HepG2 (cell line): ENCODE measurements around the gene KCNH6. TPM values are rescaled to one million over a fixed set of nuclear protein-coding genes. Genes with fewer than 3 reads are reported as not detected.

Experiments used
- ATAC-seq: fragments of 200-7000 bp; cut with Tn5 transposase; 3 replicates; pipeline ENCODE4 v1.9.1; 2020; ENCODE audit warnings: mild to moderate bottlenecking, moderate library complexity
- BruUV-seq: library from RNA; stranded (reverse); fragments of 400-500 nt; replicated peaks from 2 replicates; lab custom pipeline; 2021; lab: Mats Ljungman, UMichigan
- CTCF ChIA-PET: fragments of 300-600 bp; formaldehyde crosslinking; extraction: SDS; loops from one replicate; lab custom pipeline; 2021; ENCODE audit warnings: low total read pairs, inconsistent platforms, low intra/inter-chr PET ratio; lab: Yijun Ruan, JAX
- POLR2A ChIA-PET: fragments of 350-600 bp; sonication (Branson Sonifier 250); formaldehyde crosslinking; loops from one replicate; lab custom pipeline; 2020; ENCODE audit warnings: antibody characterized with exemption, inconsistent platforms; lab: Yijun Ruan, JAX
- DNase-seq: peaks from one replicate; pipeline ENCODE4 v3.0.0-alpha.2; 2015; ENCODE audit warnings: low spot score
- FAIRE-seq: peaks from 3 replicates; lab custom pipeline; 2011; peaks lifted over from hg19 to GRCh38; lab: Jason Lieb, UNC
- H2AFZ ChIP-seq: one replicate; pipeline ENCODE4 v1.6.1; 2011; ENCODE audit warnings: low read length, inconsistent platforms
- H3K27ac ChIP-seq: fragments of 300-600 bp; 3 replicates; pipeline ENCODE4 v1.8.0; 2011; ENCODE audit warnings: mixed run types, mild to moderate bottlenecking, mixed read lengths, low read length, inconsistent platforms; ENCODE audit not compliant: insufficient read depth; ENCODE audit errors: extremely low read length
- H3K27me3 ChIP-seq, 2 experiments: fragments of 200-600 bp in 1 of 2; 2 replicates in 1 of 2; 3 replicates in 1 of 2; pipeline versions ENCODE4 v1.6.0 to v1.8.0; 2011; ENCODE audit warnings: low read length in 2 of 2, mild to moderate bottlenecking in 2 of 2, moderate library complexity in 2 of 2, inconsistent platforms in 1 of 2; ENCODE audit not compliant: insufficient read depth in 2 of 2, control insufficient read depth in 1 of 2
- H3K36me3 ChIP-seq, 2 experiments: fragments of 200-600 bp in 1 of 2; replicated peaks in 1 of 2; 2 replicates in 1 of 2; 3 replicates in 1 of 2; pipeline versions ENCODE4 v1.5.1 to v1.8.0; 2011; ENCODE audit warnings: low read length in 2 of 2, inconsistent platforms in 1 of 2; ENCODE audit not compliant: insufficient read depth in 2 of 2, control insufficient read depth in 1 of 2
- H3K4me1 ChIP-seq: 2 replicates; pipeline ENCODE4 v1.5.1; 2012; ENCODE audit warnings: low read length, inconsistent platforms; ENCODE audit not compliant: insufficient read depth
- H3K4me2 ChIP-seq: 2 replicates; pipeline ENCODE4 v1.6.0; 2011; ENCODE audit warnings: low read depth, low read length, inconsistent platforms
- H3K4me3 ChIP-seq, 3 experiments: fragments of 200-600 bp in 1 of 3; sonication (generic), shearing (Covaris generic) in 1 of 3; replicated peaks in 1 of 3; 2 replicates each; pipeline ENCODE4 v1.5.1; 2011 to 2016; ENCODE audit warnings: low read length in 3 of 3, inconsistent platforms in 2 of 3, low read depth in 2 of 3, mild to moderate bottlenecking in 2 of 3, control low read depth in 1 of 3, mixed read lengths in 1 of 3; ENCODE audit not compliant: insufficient read depth in 1 of 3
- H3K79me2 ChIP-seq: one replicate; pipeline ENCODE4 v1.6.1; 2011; ENCODE audit warnings: low read length, inconsistent platforms; ENCODE audit not compliant: insufficient read depth
- H3K9ac ChIP-seq: 2 replicates; pipeline ENCODE4 v1.6.0; 2011; ENCODE audit warnings: mild to moderate bottlenecking, low read depth, low read length, inconsistent platforms; ENCODE audit not compliant: insufficient read depth
- H3K9me3 ChIP-seq: 2 replicates; pipeline ENCODE4 v1.5.1; 2012; ENCODE audit warnings: mild to moderate bottlenecking, low read length
- H4K20me1 ChIP-seq: 2 replicates; pipeline ENCODE4 v1.6.0; 2011; ENCODE audit warnings: inconsistent platforms, mild to moderate bottlenecking, low read length, moderate library complexity; ENCODE audit not compliant: insufficient read depth
- FOSL2 ChIP-seq: sonication (generic); formaldehyde crosslinking; IDR thresholded peaks from 2 replicates; pipeline ENCODE4 v1.4.0; 2020; ENCODE audit warnings: missing genetic modification reagents
- PRDM15 ChIP-seq: sonication (generic); formaldehyde crosslinking; IDR thresholded peaks from 2 replicates; pipeline ENCODE4 v1.4.0; 2020; ENCODE audit warnings: missing genetic modification reagents
- SATB2 ChIP-seq: sonication (generic); formaldehyde crosslinking; IDR thresholded peaks from 2 replicates; pipeline ENCODE4 v1.5.0; 2020; ENCODE audit warnings: missing genetic modification reagents
- WGBS: methylation state at CpG from one replicate; pipeline ENCODE4 v1.1.6; 2017; ENCODE audit warnings: low lambda C conversion rate; 5-methylcytosine and 5-hydroxymethylcytosine counted together
- in situ Hi-C: cut with HindIII; loops from 2 replicates; pipeline ENCODE4 v1.10.0; 2017; ENCODE audit warnings: low pct_unique_long_range_greater_than_20kb; ENCODE audit not compliant: extremely low pct_ligation_motif_present
- intact Hi-C: fragments of 100-400 bp; cut with micrococcal nuclease; formaldehyde crosslinking; loops from one replicate; pipeline ENCODE4 v1.10.0; 2022; ENCODE audit not compliant: unreplicated experiment
- polyA plus RNA-seq, 8 experiments: library from polyadenylated mRNA; depleted of rRNA in 3 of 8; stranded (reverse) in 7 of 8; unstranded in 1 of 8; fragments of >200 nt; fragmentation: Illumina TruSeq in 4 of 8; extraction: Trizol in 4 of 8; gene quantifications; 2 replicates each; pipeline versions ENCODE4 v1.2.1 to v1.2.3, GENCODE V29; 2011 to 2016; ENCODE audit warnings: low read depth in 4 of 8, missing spikeins in 1 of 8, mixed read lengths in 1 of 8; ENCODE audit not compliant: insufficient read depth in 1 of 8
- total RNA-seq, 5 experiments: library from RNA; depleted of rRNA; stranded (reverse); fragments of >200 nt; fragmentation: Illumina TruSeq; extraction: Trizol; gene quantifications; 2 replicates each; pipeline ENCODE4 v1.2.3, GENCODE V29; 2016; ENCODE audit warnings: low read depth in 1 of 5

KCNH6 gene
- total and polyA plus RNA-seq, 2 of the 13 experiments (the other 11 are each of a cell fraction or from before 2014, with no cell fraction given) = 0.05 to 0.18 TPM

- no peak for ATAC-seq
- peaks cover 42 to 59% of the 10 kb centered on the region in 2 experiments for H3K36me3 ChIP-seq
Measured at GRCh38 chr17:63589646-63590045, 66.5 kb downstream of the KCNH6 start.

More at GRCh38 chr17:63589646-63590045, 66.5 kb downstream of the KCNH6 start:
- intact Hi-C loops = no loop called here
- in situ Hi-C loops = no loop called here
- no peak for DNase-seq
- Histone ChIP-seq H4K20me1 (no peaks in the 10 kb centered on the region; the same call in 1 of the 2 replicates), H3K27me3 (no peaks in the 10 kb centered on the region), H3K4me2 (no peak overlapping the region), H3K4me1 (no peaks in the 10 kb centered on the region), H3K4me3 (no peak overlapping the region), H2AFZ (no peak overlapping the region), H3K27ac (no peak overlapping the region), H3K79me2 (no peaks in the 10 kb centered on the region), H3K9me3 (no peaks in the 10 kb centered on the region), H3K9ac (no peak overlapping the region)
- TF ChIP-seq PRDM15 (CRISPR knock-in tag) = no peak
- TF ChIP-seq SATB2 (CRISPR knock-in tag) = no peak
- peak; percentile 39; the same call in 1 of the 2 replicates for TF ChIP-seq FOSL2 (CRISPR knock-in tag)
- ChIA-PET CTCF (no interaction called here), POLR2A (no interaction called here)
- no peak for FAIRE-seq
- no TSS peak for BruUV-seq
- 76% methylated on average over 1 of the region's 1 CpG for WGBS
